Heart left ventricle (tissue), 16 donors: ENCODE data around the gene ACACA. TPM values are rescaled to one million over a fixed set of nuclear protein-coding genes. Genes with fewer than 3 reads are reported as not detected.

Experiments
- ATAC-seq, 4 donors: fragments of 200-7000 bp; cut with Tn5 transposase; one replicate each; pipeline ENCODE4 v1.9.1; 2020 to 2022; ENCODE audit warnings: moderate library complexity in 4 of 4, mild to moderate bottlenecking in 3 of 4, moderate number of reproducible peaks in 1 of 4
- DNase-seq, 5 donors: peaks; one replicate each; pipeline ENCODE4 v3.0.0-alpha.2; 2020
- H3K27ac ChIP-seq, 12 donors: fragments of 200-600 bp; sonication (generic) in 4 of 12; one replicate each; pipeline versions ENCODE4 v1.5.0 to v1.8.0; 2016 to 2022; ENCODE audit warnings: mild to moderate bottlenecking in 2 of 12
- H3K27me3 ChIP-seq, 9 donors: fragments of 200-600 bp; sonication (generic) in 2 of 9; one replicate each; pipeline versions ENCODE4 v1.5.1 to v1.8.0; 2016 to 2022; ENCODE audit warnings: mild to moderate bottlenecking in 3 of 9
- H3K36me3 ChIP-seq, 9 donors: fragments of 200-600 bp; sonication (generic) in 2 of 9; one replicate each; pipeline versions ENCODE4 v1.5.0 to v1.8.0; 2018 to 2022; ENCODE audit warnings: mild to moderate bottlenecking in 2 of 9
- H3K4me1 ChIP-seq, 12 donors: fragments of 200-600 bp; sonication (generic) in 4 of 12; one replicate each; pipeline versions ENCODE4 v1.5.0 to v1.8.0; 2016 to 2022; ENCODE audit warnings: mild to moderate bottlenecking in 3 of 12
- H3K4me3 ChIP-seq, 12 donors: fragments of 200-600 bp; sonication (generic) in 4 of 12; one replicate each; pipeline versions ENCODE4 v1.5.0 to v1.8.0; 2017 to 2022; ENCODE audit warnings: mild to moderate bottlenecking in 9 of 12, moderate library complexity in 4 of 12
- H3K9me3 ChIP-seq, 12 donors: fragments of 200-600 bp; sonication (generic) in 4 of 12; one replicate each; pipeline versions ENCODE4 v1.5.0 to v1.8.0; 2016 to 2022; ENCODE audit warnings: mild to moderate bottlenecking in 1 of 12
- CTCF ChIP-seq, 12 donors: fragments of 200-600 bp; sonication (generic) in 4 of 12; IDR thresholded peaks; one replicate each; pipeline versions ENCODE4 v1.5.0 to v1.8.0; 2018 to 2022; ENCODE audit warnings: antibody characterized with exemption in 12 of 12, mild to moderate bottlenecking in 5 of 12
- POLR2A ChIP-seq, 2 donors: fragments of 450-650 bp; IDR thresholded peaks; one replicate each; pipeline ENCODE4 v1.6.1; 2017; ENCODE audit warnings: antibody characterized with exemption in 2 of 2, mild to moderate bottlenecking in 2 of 2, moderate library complexity in 2 of 2
- WGBS, 4 donors: extraction: QIAGEN DNeasy Blood & Tissue Kit in 2 of 4; methylation state at CpG; one replicate each; pipeline versions ENCODE4 v1.1.5 to v1.1.7; 2013 to 2018; 5-methylcytosine and 5-hydroxymethylcytosine counted together
- intact Hi-C, 10 donors: fragments of 100-400 bp; cut with DNase I; formaldehyde crosslinking; loops; one replicate each; pipeline versions ENCODE4 v1.11.1 to v1.14.2; 2022
- polyA plus RNA-seq, 2 donors: library from polyadenylated mRNA; stranded (reverse); fragments of 200-250 nt; gene quantifications; one replicate each; pipeline ENCODE4 v1.2.3, GENCODE V29; 2013
- total RNA-seq, 9 donors: library from RNA; depleted of rRNA in 2 of 9; stranded (reverse); fragments of >200 nt in 2 of 9; fragmentation: NEBNext Ultra II Directional in 3 of 9; extraction: Animal tissue kit (Norgen Biotek cat#: 25700) in 3 of 9; gene quantifications; one replicate each; pipeline versions ENCODE4 v1.1.0 to v1.2.4, GENCODE V29; 2016 to 2023
- donor health status: ischemic (EF 13 %, LVEDD 7.1; RV severe dilation, severe dysfunction).
- donor health status: healthy with polysubstance abuse.
- donor health status: DM: no; HTN: yes; CAD: no.
- donor health status: DM: no; HTN: no; CAD: no.
- donor health status: ischemic (EF 25% LVEDD 6.9; RV normal size, moderate dysfunction).
- donor health status: ischemic (EF 25% LVEDD 5.7; RV mildly dilated, moderate dysfunction).
- donor health status: healthy.
- donor health status: DM: yes; HTN: yes; CAD: no.
- donor health status: ischemic (EF 35%, LVEDD 5.7; RV mildly dilated, moderate dysfunction).
- donor health status: nonischemic (EF 11% LVEDD 7.7; RV severe dilation, severe dysfunction).
- donor health status: DM: yes; HTN: yes; CAD: no.
- donor health status: PGD.
- donor health status: ischemic (EF 29% LVEDD 5.4; RV normal size, mild dysfunction).
- donor health status: nonischemic (EF 23%, LVEDD 6.1; RV moderate dilation, normal function).

ACACA gene
- total and polyA plus RNA-seq, 11 donors: 6.2 to 33.0 (median 15.8) TPM

- no peak overlapping the region for H3K4me3 ChIP-seq
- intact Hi-C loops: no loop called here
- no peaks in the 10 kb centered on the region for H3K9me3 ChIP-seq
Measured at GRCh38 chr17:37318931-37319594, 87.6 kb downstream of the ACACA start.

GRCh38 chr17:37317867-37318266 lies 88.8 kb downstream of the ACACA start:
- no peak overlapping the region for H3K27ac ChIP-seq
- ATAC-seq (no peak), DNase-seq (no peak)
- H3K4me3 ChIP-seq: no peak overlapping the region
- peaks cover 0 to 8% (median 0%) of the 10 kb centered on the region in 9 donors for H3K36me3 ChIP-seq
- H3K4me1 ChIP-seq: no peaks in the 10 kb centered on the region
- no peaks in the 10 kb centered on the region for H3K27me3 ChIP-seq
- intact Hi-C loops: no loop called here
- H3K9me3 ChIP-seq: no peaks in the 10 kb centered on the region
- TF ChIP-seq CTCF (IDR thresholded peaks at IDR 0.05) (no peak), POLR2A (IDR thresholded peaks at IDR 0.05) (no peak)

More at GRCh38 chr17:37318931-37319594, 87.6 kb downstream of the ACACA start:
- WGBS, 4 donors: 80 to 87% (median 84%) methylated on average over 3 of the region's 3 CpGs
- DNase-seq: no peak
- no peaks in the 10 kb centered on the region for H3K27me3 ChIP-seq
- peaks cover 0 to 8% (median 0%) of the 10 kb centered on the region in 9 donors for H3K36me3 ChIP-seq
- TF ChIP-seq POLR2A (IDR thresholded peaks at IDR 0.05) (no peak), CTCF (IDR thresholded peaks at IDR 0.05) (no peak)
- no peak overlapping the region for H3K27ac ChIP-seq
- no peaks in the 10 kb centered on the region for H3K4me1 ChIP-seq
- ATAC-seq: no peak

GRCh38 chr17:37315601-37316000 lies 91.0 kb downstream of the ACACA start:
- Histone ChIP-seq H3K4me3 (no peak overlapping the region), H3K36me3 (peaks cover 0 to 4% (median 0%) of the 10 kb centered on the region in 9 donors), H3K27me3 (no peaks in the 10 kb centered on the region), H3K9me3 (no peaks in the 10 kb centered on the region), H3K27ac (no peak overlapping the region), H3K4me1 (no peaks in the 10 kb centered on the region)
- TF ChIP-seq CTCF (IDR thresholded peaks at IDR 0.05): no peak
- TF ChIP-seq POLR2A (IDR thresholded peaks at IDR 0.05): no peak
- DNase-seq (no peak), ATAC-seq (no peak)
- intact Hi-C loops: no loop called here

- 90 to 94% (median 92%) methylated on average over 3 of the region's 3 CpGs for WGBS, 4 donors
- intact Hi-C loops: no loop called here
- H3K36me3 ChIP-seq: peaks cover 0 to 4% (median 0%) of the 10 kb centered on the region in 9 donors
- H3K4me1 ChIP-seq: no peaks in the 10 kb centered on the region
- no peak overlapping the region for H3K4me3 ChIP-seq
- no peak for DNase-seq
- H3K9me3 ChIP-seq: no peaks in the 10 kb centered on the region
- H3K27ac ChIP-seq: no peak overlapping the region
- TF ChIP-seq POLR2A (IDR thresholded peaks at IDR 0.05): no peak
- no peak for TF ChIP-seq CTCF (IDR thresholded peaks at IDR 0.05)
- no peaks in the 10 kb centered on the region for H3K27me3 ChIP-seq
- no peak for ATAC-seq
Measured at GRCh38 chr17:37312137-37312923, 94.3 kb downstream of the ACACA start.
